ENCODE results near the gene DENND11. TPM values are rescaled to one million over a fixed set of nuclear protein-coding genes. Genes with fewer than 3 reads are reported as not detected.
"Not testable (repeated sequence)": the region's sequence is repeated elsewhere in the genome, so short reads cannot be mapped to it uniquely, and the experiment has no call there.

DENND11 gene
- total RNA-seq, 2 donors from 2014 or later, result 31.7 to 37.6 TPM

DNA sequence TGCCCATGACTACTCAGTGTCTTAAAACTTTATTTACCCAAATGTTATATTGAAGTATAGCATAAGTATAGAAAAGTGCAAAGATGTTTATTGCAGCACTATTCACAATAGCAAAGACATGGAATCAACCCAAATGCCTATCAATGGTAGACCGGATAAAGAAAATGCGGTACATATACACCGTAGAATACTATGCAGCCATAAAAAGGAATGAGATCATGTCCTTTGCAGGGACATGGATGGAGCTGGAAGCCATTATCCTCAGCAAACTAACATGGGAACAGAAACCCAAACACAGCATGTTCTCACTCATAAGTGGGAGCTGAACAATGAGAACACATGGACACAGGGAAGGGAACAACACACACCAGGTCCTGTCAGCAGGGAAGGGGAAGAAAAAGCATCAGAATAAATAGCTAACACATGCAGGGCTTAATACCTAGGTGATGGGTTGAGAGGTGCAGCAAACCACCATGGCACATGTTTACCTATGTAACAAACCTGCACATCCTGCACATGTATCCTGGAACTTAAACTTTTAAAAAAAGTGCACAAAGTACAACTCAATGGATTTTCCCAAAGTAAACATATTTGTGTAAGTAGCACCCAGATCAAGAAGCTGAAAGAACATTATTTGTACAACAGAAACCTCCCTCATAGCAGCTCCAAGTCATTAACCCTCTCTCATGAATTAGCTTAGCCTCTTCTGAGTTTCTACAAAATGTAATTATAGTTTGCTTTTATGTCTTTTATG lies 12.7 kb downstream of the DENND11 start:
- intact Hi-C loops (cut with DNase I, micrococcal nuclease); DNase-seq; ATAC-seq: not testable (repeated sequence)

DNA sequence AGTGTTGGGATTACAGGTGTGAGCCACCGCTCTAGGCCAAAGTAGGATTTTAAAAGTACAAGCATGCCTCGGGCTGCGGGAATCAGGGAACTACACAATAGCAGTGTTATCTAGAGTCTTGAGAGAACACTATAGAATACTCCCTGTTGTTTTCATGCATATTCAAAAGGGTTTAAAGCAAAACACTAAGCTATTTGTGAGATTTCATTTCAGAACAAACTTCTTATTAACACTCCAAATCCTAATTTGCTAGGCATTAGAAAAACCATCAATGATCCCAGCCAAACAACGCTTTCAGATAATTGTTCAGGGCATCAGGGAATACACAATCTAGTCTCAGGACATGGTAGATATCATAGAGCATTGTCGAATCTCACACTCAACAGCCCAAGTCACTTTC lies 13.9 kb downstream of the DENND11 start:
- intact Hi-C loops (cut with DNase I, micrococcal nuclease), result no loop called here
- ATAC-seq (no peak), DNase-seq (no peak)

DNA sequence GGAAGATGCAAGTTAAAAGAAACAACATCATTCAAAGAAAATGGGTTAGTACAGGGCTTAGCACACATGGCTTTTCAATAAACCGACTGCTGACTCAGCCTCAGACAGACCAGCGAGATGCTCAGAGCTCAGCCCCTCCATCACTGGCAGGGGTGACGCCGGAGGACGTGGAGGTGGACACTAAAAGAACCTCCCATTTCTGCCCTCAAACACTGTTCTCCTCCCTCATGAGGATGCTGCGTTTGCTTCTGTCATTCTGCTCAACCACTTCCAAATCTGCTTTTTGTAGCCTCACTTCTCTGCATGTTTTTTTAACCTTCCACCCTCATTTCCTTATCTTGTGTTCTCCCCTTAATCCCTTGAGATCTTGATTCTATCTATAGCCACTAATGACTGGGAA lies 15.3 kb downstream of the DENND11 start:
- ATAC-seq (no peak), DNase-seq (no peak)
- intact Hi-C loops (cut with DNase I, micrococcal nuclease), result no loop called here

DNA sequence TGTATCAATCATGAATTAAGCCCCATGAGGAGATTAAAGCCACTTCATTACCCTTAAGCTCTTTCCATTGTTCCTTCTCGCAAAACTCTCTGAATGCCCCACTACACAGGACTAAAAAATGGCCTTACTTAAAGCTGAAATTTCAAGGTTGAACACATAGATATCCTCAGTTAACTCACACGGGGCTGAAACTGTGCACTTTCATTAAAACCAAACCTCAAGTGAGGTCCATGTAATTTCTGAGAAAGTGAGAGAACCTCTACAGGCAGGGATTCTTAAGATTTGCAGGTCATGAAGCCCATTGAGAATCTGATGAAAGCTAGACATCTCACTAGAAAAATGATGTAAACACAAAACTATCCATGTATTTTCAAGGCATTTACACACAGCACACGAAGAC lies 15.9 kb downstream of the DENND11 start:
- ATAC-seq (no peak), DNase-seq (no peak)
- intact Hi-C loops (cut with DNase I, micrococcal nuclease), result no loop called here

DNA sequence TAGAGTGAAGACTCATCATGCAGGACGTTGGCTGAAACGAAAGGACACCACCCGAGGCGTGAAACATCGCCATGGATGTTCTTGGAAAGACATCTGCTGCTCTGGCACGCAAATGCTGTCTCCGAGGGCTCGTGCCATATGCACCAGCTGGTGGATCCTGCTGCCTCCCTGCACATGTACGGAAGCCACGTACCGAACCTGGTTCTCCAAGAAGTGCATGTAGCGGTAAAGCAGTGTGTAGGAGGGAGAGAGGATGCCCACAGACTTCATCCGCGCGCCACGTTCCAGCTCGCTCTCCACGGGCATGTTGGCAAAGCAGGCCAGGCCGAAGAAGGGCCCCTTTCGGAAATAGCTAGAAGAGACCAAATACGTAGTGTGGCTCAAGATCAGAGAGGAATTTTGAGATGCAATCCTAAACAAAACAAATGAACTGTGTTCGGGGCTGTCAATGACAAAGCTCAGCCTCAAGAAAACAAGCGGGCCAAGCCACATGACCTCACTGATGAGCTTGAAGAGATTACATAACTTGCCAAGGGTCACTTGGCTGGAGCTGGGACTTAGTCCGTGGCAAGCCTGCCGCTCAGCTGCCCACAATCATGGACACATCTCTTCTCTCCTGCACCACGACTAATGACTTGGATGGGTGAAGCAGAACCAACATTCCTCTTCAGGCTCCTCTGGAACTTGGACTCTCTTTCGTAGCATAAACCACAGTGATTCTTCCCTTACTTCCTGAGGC lies 16.5 kb downstream of the DENND11 start:
- ATAC-seq, result no peak

DNA sequence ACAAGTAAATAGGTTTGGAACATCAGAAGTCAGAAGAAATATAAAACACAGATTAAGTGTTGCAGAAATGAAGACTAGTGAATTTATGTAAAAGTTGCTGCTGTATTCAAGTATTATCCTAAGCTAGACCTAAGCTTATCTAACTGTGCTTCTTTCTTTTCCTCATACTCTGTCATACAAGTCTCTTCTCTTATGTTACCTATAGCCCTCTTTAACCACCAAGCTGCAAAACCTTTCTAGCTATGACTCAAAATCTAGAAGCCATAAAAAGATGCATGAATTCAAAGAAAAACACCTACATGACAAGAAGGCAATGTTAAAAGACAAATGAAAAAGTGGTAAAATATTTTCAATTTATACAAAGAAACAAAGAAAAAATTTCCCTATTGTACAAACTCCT lies 23.0 kb downstream of the DENND11 start:
- no peak for DNase-seq
- intact Hi-C loops (cut with DNase I, micrococcal nuclease), result no loop called here
- ATAC-seq, result no peak

More for the DNA sequence above, 16.5 kb downstream of the DENND11 start:
- intact Hi-C loops (cut with DNase I, micrococcal nuclease), result no loop called here
- DNase-seq, result no peak

DNA sequence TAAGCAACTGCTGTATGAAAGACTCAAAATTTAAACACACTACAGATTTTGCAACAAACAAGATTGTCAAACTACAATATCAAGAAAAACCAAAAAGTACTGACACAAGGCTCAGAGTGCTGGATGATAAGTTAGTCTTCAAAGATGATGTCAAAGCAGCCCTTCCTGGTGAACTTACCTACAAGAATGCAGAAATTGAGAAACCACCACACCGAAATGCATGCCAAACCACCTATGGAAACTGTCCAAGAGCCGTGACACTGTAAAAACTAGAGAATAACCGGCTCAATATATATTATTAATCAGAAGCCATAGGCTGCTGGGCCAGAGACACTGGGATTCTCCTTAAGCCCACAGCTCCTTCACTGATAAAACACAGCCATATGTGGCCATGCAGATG lies 25.3 kb downstream of the DENND11 start:
- intact Hi-C loops (cut with DNase I, micrococcal nuclease), result no loop called here
- DNase-seq, result no peak
- ATAC-seq, result no peak

DNA sequence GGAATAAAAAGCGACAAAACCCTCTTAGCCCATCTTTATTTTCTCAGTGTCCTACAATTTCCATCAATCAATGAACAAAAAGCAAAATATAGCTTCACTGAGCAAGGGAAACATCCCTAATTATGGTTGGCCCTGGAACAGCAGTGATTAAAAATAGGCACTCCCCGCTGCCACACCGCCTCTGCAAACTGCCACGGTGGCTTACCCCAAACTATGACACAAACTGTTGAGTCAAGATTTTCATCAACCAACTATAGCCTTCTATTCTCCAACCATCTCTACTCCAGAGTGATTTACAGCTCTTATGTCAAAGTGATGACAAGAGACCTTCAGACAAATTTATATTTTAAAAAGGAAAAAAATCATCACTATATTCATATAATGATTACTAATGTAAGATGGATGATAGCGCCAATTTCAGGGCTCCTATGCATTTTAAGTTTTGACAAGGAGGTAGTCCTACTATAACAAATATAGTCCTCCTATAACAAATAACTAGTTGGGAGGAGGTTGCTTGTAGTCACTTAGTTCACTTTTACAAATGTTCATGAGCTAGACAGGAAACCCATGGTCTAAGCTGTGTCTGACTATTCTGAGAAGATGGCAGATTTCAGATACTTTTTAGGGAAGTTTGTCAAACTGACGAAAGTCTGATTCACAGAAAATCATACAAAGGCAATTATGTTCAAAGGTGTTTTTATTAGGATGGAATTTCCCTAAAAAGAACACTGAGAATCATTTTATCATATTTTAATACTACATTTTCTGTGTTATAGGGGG lies 26.3 kb downstream of the DENND11 start:
- no peak for ATAC-seq
- intact Hi-C loops (cut with DNase I, micrococcal nuclease), result no loop called here

DNA sequence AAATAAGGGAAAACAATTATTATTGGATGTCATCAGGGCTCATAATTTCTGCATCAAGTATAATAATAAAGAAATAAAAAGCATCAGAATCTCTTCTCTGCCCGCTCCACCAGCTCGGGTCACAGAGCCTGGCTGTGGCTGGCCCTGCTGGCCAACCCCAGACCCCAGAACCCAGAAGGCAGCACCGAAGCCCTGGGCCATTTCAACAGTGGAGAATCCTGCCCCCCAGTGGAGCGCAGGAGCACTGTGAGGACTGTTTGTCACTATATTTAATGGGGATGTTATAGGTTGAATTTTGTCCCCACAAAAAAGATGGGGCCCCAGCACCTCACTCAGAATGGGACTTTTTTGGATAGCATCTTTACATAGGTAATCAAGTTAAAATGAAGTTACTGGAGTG lies 27.3 kb downstream of the DENND11 start:
- intact Hi-C loops (cut with DNase I, micrococcal nuclease), result no loop called here
- ATAC-seq (no peak), DNase-seq (no peak)

More for the DNA sequence above, 26.3 kb downstream of the DENND11 start:
- no peak for DNase-seq

DNA sequence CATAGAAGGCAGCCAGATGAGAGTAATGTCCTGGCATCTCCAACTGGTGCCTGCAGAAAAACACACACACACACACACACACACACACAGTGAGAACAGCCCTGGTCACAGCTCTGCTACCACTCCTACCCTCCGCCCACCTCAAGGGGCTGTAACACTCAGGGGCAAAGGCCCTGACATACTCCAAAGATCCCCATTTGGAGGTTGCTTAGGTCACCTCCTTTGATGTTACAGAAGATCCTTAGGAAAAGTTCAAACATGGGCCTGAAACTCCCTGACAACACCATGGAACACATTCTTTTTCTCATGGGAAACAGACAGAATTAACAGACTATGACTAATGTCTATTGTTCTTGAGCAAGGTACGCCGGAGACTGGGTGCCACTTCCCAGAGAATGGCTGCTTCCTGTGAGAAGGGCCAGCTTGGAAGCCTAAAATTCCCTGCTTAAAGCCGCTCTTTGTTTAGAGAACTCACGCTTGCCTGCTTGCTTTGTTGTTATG lies 27.7 kb downstream of the DENND11 start:
- no peak for ATAC-seq
- DNase-seq, result no peak
- intact Hi-C loops (cut with DNase I, micrococcal nuclease), result no loop called here

DNA sequence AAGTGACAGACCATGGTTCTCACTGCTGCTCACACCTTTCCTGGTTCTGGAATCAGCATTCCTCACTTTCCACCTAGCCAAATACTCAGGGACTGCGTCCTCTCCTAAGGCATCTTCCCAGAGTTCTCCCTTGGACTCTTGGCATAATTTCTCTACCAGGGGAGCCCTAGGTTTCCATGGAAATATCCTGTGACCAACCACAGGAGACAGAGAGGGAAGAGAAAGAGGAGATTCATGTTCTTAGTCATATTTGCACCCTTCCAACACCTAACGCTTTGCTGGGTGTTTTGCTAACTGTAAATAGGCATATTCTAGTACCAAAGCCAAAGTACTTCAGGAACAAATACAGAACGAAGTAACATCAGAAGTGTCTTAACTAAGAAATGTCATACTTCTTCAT lies 28.6 kb downstream of the DENND11 start:
- ATAC-seq (no peak), DNase-seq (no peak)
- intact Hi-C loops (cut with DNase I, micrococcal nuclease), result no loop called here

DNA sequence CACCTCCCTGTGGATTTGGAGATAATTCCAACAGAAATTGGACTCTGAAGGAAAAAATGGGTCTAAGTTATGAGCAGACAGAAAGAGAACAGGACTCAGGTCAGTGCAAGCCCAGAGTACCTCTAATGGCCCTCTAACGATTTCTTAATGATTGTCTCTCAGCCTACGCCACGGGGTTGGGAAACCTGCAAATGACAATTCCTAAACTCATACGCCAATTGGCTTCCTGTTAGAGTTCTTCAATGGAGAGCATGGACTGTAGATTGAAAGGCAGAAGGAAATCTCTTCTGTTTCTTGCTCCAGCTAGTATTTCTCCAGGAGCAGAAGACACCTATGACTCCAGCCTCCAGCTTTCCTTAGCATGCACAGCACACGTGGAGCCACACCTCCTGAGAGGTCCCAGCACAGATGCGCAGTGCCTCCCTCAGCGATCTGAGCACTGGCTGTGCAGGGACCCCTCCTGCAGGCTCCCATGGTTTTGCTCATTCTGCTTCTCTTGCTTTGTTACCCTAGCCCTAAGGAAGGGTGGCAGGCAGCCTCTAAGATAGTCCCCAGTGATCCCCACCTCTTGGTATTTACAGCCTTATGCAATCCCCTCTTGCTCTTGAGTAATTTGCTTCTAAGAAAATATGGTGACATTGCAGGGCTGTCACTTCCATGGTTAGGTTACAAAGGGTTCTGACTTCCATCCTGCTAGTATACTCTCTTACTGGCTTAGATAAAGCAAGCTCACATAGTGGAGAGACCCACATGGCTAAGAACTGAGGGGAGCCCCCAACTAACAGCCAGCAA lies 30.1 kb downstream of the DENND11 start:
- ATAC-seq (no peak), DNase-seq (no peak)
- intact Hi-C loops (cut with DNase I, micrococcal nuclease), result no loop called here

DNA sequence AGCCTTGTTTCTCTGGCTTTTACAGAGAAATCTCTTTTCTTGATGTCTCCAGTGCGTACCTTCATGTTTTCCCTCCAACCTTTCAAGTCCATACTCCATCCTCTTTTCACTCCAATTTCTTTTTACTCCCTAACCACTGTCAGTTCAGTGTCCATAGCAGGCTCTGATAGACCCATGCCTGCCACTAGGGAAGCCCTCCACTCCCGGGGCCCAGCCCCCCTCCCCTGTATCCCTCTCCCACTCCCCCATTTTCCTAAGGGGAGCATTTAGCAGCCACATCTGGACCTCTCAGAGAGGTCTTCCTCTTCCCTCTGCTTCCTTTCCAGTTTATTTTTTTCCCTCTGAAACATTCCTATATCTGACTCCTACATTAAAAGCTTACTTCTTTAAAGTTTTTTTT lies 33.1 kb downstream of the DENND11 start:
- no peak for DNase-seq
- intact Hi-C loops (cut with DNase I, micrococcal nuclease), result no loop called here
- ATAC-seq, result no peak

DNA sequence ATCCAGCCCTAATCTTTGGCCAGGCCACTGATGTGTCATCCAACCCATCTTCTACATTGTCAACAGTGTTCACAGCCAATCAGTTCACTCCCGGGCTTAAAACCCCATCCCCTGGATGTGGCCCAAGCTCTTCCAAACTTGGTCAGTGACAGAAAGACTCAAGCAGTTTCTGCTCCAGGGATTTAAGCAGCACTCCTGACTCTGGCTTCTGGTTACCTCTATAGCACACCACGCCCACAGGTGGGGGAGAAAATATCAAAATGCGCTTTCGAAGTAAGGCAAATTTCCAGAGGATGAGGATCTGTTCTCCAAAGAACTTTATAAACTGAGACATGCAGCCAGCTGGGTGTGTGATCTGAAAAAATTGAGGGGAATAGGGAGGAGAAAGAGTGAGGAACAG lies 35.9 kb downstream of the DENND11 start:
- ATAC-seq, result no peak
- DNase-seq, result no peak
- intact Hi-C loops (cut with DNase I, micrococcal nuclease), result no loop called here

DNA sequence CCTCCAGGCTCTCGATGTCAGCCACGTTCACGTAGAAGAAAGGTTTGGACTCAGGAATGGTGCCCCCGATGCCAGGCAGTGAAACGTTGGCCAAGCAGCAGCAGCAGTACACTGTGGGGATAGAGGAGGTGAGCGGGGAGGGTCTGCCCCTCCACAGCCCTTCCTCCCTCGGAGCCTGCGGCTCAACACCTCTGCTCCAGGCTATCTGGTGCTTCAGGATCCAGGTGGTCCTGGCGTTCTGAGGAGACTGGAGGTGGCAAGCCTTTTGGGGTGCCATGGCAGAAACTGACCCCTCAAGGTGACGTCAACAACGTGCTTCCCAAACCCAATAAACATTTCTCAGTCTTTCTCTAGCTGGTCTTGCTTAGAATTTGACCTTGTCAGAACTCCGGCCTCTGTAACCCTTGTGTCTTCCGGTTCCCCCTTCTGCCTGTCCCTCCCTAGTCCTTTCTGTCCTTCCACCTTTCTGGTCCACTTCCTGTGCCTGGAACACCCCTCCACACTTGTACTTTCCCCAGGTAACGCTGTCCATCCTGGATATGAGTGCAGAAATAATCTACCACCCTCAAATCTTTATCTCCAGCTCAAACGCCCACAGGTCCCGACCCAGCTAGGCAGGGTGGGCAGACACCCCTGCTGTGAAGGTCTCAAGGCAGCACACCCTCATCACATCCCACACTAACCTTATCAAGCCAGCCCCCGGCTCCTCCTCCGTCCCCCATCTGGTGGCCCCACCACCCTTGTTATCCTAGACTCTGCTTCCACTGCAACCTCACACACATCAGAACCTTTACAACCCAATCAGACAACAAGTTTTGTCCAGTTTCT lies 36.5 kb downstream of the DENND11 start:
- intact Hi-C loops (cut with DNase I, micrococcal nuclease), result no loop called here
- DNase-seq (no peak), ATAC-seq (no peak)

DNA sequence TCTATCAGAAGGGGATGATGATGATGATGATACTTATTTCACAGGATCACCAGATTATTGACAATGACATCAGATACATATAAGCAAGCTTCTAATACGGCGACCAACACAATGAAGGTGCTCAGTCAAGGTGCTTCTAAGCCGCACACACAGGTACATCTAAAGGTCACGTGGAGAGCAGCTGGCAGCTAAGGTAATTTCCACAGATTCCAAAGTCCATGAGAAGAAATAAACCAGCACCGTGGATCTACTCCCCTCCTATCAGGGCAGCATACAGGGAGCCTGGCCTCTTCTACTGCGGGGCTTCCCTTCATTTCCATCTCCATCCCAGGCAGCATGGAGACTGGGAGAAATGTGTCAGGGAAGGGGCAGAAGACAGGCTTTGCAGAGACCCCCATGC lies 37.5 kb downstream of the DENND11 start:
- intact Hi-C loops (cut with DNase I, micrococcal nuclease), result no loop called here
- DNase-seq, result peak; percentile 40 to 43
- peak; percentile 87 for ATAC-seq

DNA sequence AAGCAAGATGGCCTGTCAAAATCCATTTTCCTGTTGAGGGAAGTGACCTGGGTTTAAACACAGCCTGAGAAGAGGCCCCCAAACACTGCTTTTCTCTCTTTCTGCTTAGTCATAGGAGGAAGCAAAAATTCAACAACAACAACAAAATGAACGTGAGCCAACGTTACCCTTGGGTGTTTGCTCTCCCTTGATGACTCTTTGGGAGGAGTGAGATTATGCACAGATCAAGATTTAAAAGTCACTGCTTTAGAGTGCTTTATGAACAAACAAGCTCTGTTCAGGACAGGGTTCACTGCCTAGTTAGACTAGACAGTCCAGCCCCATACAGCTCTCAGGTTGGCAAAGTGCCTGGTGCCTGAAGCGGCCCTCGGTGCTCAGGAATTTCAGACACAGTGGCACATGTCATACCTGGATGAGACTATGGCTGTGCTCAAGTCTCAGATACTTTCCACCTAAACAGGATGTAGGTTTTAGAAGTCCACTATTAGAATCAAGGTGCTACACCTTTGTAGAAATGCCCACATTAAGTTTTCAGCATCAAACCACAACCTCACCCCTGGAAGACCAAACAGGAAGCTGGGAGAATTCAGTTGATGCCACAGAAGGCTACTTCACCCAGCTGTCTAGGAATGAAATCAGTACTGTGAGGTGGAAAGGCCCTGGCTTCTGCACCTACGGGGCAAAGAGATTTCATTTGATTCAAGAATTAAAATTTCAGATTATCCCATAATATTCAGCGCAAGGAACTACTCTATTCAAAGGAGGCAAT lies 38.7 kb downstream of the DENND11 start:
- peak; percentile 86 for ATAC-seq
- intact Hi-C loops (cut with DNase I, micrococcal nuclease), result no loop called here
- peak; percentile 58 to 72 for DNase-seq
